Esophagus squamous epithelium (tissue), 5 donors: ENCODE results near the gene TSC2. TPM values are rescaled to one million over a fixed set of nuclear protein-coding genes. Genes with fewer than 3 reads are reported as not detected.

Experiments
- DNase-seq: peaks from one replicate; lab custom pipeline; 2025; lab: John Stamatoyannopoulos, UW
- H3K27ac ChIP-seq, 4 donors: fragments of 200-600 bp; sonication (generic); one replicate each; pipeline ENCODE4 v1.5.1; 2016 to 2019; ENCODE audit warnings: mild to moderate bottlenecking in 1 of 4
- H3K27me3 ChIP-seq, 4 donors: fragments of 200-600 bp; sonication (generic); 1 replicate in 3 of 4; 2 replicates in 1 of 4; pipeline versions ENCODE4 v1.5.1 to v1.6.0; 2017 to 2021; ENCODE audit warnings: antibody characterized with exemption in 1 of 4
- H3K36me3 ChIP-seq, 3 donors: fragments of 200-600 bp; sonication (generic); one replicate each; pipeline ENCODE4 v1.5.1; 2016 to 2019
- H3K4me1 ChIP-seq, 3 donors: fragments of 200-600 bp; sonication (generic); one replicate each; pipeline ENCODE4 v1.5.1; 2017 to 2019
- H3K4me3 ChIP-seq, 4 donors: fragments of 200-600 bp; sonication (generic); 1 replicate in 3 of 4; 2 replicates in 1 of 4; pipeline ENCODE4 v1.5.1; 2016 to 2019; ENCODE audit warnings: mild to moderate bottlenecking in 2 of 4, moderate library complexity in 1 of 4
- H3K9me3 ChIP-seq, 3 donors: fragments of 200-600 bp; sonication (generic); one replicate each; pipeline ENCODE4 v1.5.1; 2016 to 2019
- POLR2A ChIP-seq, 4 donors: fragments of 450-650 bp; IDR thresholded peaks; one replicate each; pipeline ENCODE4 v1.6.1; 2017; ENCODE audit warnings: antibody characterized with exemption in 4 of 4, mild to moderate bottlenecking in 4 of 4, moderate library complexity in 3 of 4
- WGBS, 2 donors: methylation state at CpG; one replicate each; pipeline ENCODE4 v1.1.5; 2018; 5-methylcytosine and 5-hydroxymethylcytosine counted together
- intact Hi-C: fragments of 100-400 bp; cut with DNase I; formaldehyde crosslinking; loops from one replicate; pipeline ENCODE4 v1.15.0; 2022
- total RNA-seq, 4 donors: library from RNA; depleted of rRNA; stranded (reverse); fragments of >200 nt; gene quantifications; one replicate each; pipeline ENCODE4 v1.1.0, GENCODE V29; 2016
- TF ChIP-seq, protein P1 (sequence below), 6 experiments: fragments of 450-650 bp in 4 of 6; fragments of 200-600 bp in 2 of 6; sonication (generic) in 2 of 6; IDR thresholded peaks; one replicate each; pipeline ENCODE4 v1.5.1; 2016 to 2019; ENCODE audit warnings: antibody characterized with exemption in 6 of 6, mild to moderate bottlenecking in 4 of 6, moderate library complexity in 4 of 6
- donor health status: DM: yes; HTN: yes; CAD: no.

Gene TSC2
- total RNA-seq, 4 donors from 2014 or later, result 22.8 to 79.7 (median 41.2) TPM

- no peaks in the 10 kb centered on the region for H3K27me3 ChIP-seq
- no peak overlapping the region for H3K4me3 ChIP-seq
- 40 to 73% methylated on average over 3 to 6 of the region's 11 CpGs for WGBS, 2 donors
- intact Hi-C loops, result no loop called here
- TF ChIP-seq, protein P1, sequence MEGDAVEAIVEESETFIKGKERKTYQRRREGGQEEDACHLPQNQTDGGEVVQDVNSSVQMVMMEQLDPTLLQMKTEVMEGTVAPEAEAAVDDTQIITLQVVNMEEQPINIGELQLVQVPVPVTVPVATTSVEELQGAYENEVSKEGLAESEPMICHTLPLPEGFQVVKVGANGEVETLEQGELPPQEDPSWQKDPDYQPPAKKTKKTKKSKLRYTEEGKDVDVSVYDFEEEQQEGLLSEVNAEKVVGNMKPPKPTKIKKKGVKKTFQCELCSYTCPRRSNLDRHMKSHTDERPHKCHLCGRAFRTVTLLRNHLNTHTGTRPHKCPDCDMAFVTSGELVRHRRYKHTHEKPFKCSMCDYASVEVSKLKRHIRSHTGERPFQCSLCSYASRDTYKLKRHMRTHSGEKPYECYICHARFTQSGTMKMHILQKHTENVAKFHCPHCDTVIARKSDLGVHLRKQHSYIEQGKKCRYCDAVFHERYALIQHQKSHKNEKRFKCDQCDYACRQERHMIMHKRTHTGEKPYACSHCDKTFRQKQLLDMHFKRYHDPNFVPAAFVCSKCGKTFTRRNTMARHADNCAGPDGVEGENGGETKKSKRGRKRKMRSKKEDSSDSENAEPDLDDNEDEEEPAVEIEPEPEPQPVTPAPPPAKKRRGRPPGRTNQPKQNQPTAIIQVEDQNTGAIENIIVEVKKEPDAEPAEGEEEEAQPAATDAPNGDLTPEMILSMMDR (IDR thresholded peaks at IDR 0.05), result no peak
- no peak for TF ChIP-seq POLR2A (IDR thresholded peaks at IDR 0.05)
- H3K9me3 ChIP-seq, result no peaks in the 10 kb centered on the region
- peaks cover 0 to 14% (median 0%) of the 10 kb centered on the region in 3 donors for H3K36me3 ChIP-seq
- H3K4me1 ChIP-seq, result peaks cover 42 to 95% (median 67%) of the 10 kb centered on the region in 3 donors
- DNase-seq, result no peak
- peak overlapping the region in 3 of 4 donors; percentile 72 to 86 (median 84) for H3K27ac ChIP-seq
Observed at GRCh38 chr16:2042986-2043666, 4.7 kb upstream of the TSC2 start.

DNA sequence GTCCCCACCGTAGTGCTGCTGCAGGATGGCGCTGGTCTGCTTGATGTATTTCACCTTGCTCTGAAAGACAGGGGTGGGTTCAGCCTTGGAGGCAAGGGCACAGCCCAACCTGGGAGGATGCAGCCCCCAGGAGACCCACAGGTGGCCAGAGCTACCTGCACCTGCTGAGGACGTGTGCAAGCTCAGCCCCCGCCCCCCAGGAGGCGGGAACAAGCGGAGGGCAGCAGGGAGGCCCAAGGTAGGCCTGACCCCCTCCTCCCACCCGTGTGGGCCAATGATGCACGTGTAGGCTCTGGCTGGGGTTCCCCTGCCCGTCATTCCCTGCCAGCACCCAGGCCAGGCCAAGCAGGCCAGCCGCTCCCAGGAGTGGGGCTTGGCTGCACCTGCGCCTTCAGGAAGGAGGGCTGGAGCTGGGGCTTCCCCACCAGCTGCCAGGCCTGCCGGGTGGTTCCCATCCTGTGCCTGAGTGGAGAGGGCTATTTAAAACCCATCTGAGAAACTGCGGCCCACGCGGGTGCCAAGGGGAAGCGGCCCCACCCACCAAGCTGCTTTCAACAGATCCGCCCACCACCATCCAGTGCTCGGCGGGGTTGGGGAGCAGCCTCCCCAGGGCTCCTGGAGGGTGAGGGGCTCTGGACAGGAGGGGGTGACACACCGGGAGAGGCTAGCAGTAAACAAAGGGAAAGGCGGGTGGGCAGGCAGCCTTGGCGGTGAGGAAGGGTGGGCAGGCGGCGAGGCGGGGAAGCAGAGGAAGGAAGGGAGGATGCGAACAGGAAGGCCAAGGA lies 3.9 kb upstream of the TSC2 start:
- Histone ChIP-seq H3K4me3 (peak overlapping the region in 1 of 4 donors; percentile 26), H3K27ac (peak overlapping the region; percentile 0 to 86 (median 46)), H3K27me3 (no peaks in the 10 kb centered on the region), H3K36me3 (peaks cover 0 to 14% (median 0%) of the 10 kb centered on the region in 3 donors), H3K9me3 (no peaks in the 10 kb centered on the region), H3K4me1 (peaks cover 46 to 95% (median 65%) of the 10 kb centered on the region in 3 donors)
- DNase-seq, result no peak
- TF ChIP-seq, protein P1 (IDR thresholded peaks at IDR 0.05), result no peak
- no peak for TF ChIP-seq POLR2A (IDR thresholded peaks at IDR 0.05)
- intact Hi-C loops, result no loop called here
- WGBS, 2 donors, result 69 to 78% methylated on average over 9 to 11 of the region's 26 CpGs

DNA sequence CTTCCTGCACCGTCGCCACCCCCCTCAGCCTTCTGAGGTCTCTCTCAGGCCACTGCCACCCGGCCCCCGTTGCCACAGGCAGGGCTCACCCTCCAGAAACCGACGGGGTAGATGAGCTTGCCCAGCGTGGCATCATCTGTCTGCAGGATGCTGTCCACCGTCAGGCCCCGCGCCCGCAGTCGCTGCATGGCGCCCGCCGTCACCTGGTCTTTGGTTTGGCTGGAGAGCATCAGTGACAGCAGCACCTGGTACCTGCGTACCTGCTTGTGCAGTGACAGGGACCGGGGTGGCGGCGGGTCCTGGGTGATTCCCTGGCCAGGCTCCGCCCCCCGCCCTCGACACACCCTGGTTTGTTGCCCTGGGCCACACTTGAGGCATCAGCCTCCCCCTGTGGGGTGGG lies 3.2 kb upstream of the TSC2 start:
- TF ChIP-seq POLR2A (IDR thresholded peaks at IDR 0.05), result no peak
- TF ChIP-seq, protein P1 (IDR thresholded peaks at IDR 0.05), result no peak
- peak overlapping the region in 1 of 4 donors; percentile 26 for H3K4me3 ChIP-seq
- no peaks in the 10 kb centered on the region for H3K27me3 ChIP-seq
- no peak for DNase-seq
- intact Hi-C loops, result no loop called here
- 91% methylated on average over 14 to 21 of the region's 22 CpGs for WGBS, 2 donors
- no peaks in the 10 kb centered on the region for H3K9me3 ChIP-seq
- peaks cover 41 to 95% (median 62%) of the 10 kb centered on the region in 3 donors for H3K4me1 ChIP-seq
- peaks cover 0 to 14% (median 0%) of the 10 kb centered on the region in 3 donors for H3K36me3 ChIP-seq
- peak overlapping the region in 3 of 4 donors; percentile 21 to 86 (median 72) for H3K27ac ChIP-seq

DNA sequence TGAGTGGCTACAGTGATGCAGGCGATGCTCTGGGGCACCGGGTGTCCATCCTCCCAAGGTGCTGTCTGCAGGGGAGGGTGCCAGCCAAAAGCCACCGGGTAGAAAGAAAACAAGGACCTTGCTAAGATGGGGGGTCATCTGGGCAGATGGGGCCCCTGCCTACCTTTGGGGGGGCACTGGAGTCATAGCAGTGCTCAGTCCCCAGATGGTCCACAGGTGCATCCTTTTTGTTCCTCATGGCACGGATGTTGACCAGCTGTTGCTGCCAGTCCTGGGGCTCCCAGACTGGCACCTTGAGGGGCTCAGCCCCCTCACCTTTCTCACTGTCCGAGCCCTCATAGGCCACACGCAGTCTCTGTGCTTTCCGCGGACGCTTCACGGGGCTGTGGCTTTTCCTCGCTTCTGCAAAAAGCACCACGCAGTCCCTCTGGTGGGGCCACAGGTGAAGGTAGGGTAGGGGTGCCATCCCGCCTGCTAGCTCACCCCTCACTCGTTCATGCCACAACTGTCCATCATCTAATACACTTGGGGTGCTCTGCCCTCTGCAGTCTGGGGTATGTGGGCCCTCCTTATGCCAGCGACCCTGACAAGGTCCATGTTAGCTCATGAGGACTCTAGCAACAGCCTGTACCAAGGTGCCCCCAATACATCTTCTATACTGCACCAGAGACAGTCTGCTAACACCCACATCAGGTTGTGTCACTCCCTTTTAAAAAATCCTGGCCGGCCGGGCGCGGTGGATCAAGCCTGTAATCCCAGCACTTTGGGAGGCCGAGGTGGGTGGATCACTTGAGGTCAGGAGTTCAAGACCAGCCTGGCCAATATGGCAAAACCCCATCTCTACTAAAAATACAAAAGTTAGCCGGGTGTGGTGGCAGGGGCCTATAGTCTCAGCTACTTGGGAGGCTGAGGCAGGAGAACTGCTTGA lies 1.6 kb upstream of the TSC2 start:
- TF ChIP-seq POLR2A (IDR thresholded peaks at IDR 0.05), result no peak
- TF ChIP-seq, protein P1 (IDR thresholded peaks at IDR 0.05), result no peak
- peak overlapping the region; percentile 73 to 88 (median 82) for H3K27ac ChIP-seq
- peak overlapping the region in 2 of 4 donors; percentile 86 to 97 for H3K4me3 ChIP-seq
- no peaks in the 10 kb centered on the region for H3K9me3 ChIP-seq
- intact Hi-C loops, result no loop called here
- H3K36me3 ChIP-seq, result peaks cover 0 to 28% (median 0%) of the 10 kb centered on the region in 3 donors
- DNase-seq, result no peak
- H3K4me1 ChIP-seq, result peaks cover 32 to 80% (median 49%) of the 10 kb centered on the region in 3 donors
- 78 to 81% methylated on average over 15 to 20 of the region's 21 CpGs for WGBS, 2 donors
- H3K27me3 ChIP-seq, result no peaks in the 10 kb centered on the region
